Measurements from ENCODE around the gene DOCK2.

DNA sequence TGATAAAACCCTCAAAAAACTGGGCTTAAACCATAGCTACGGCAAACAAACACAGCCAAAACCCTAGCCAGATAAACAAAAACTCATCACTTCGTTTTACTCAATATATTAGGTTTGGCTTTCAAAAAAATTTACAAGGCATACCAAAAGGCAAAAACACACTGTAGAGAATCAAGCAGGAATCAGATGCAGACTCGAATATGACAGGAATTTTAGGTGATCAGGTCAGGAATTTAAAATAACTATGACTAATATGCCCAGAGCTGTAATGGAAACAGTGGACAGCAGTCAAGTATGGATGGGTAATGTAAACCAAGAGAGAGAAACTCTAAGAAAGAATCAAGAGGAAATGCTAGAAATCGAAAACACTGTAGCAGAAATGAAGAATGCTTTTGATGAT lies 26.5 kb upstream of the DOCK2 start:
- no peak for TF ChIP-seq POLR2AphosphoS5 (IDR thresholded peaks at IDR 0.05; ENCODE audit: low read depth, low read length)
- no peak for TF ChIP-seq CTCF (IDR thresholded peaks at IDR 0.05)
- TF ChIP-seq REST (IDR thresholded peaks at IDR 0.05; ENCODE audit: insufficient read depth in 1 of 2, low read depth in 2 of 2, low read length in 1 of 2): no peak
- no peak for TF ChIP-seq SIN3A (IDR thresholded peaks at IDR 0.05; ENCODE audit: borderline replicate concordance, insufficient read depth, low read depth, low read length)
- no peak for TF ChIP-seq TCF7L2 (IDR thresholded peaks at IDR 0.05; ENCODE audit: low read depth, low read length)
